ENCODE data around the gene ZG16. TPM values are rescaled to one million over a fixed set of nuclear protein-coding genes. Genes with fewer than 3 reads are reported as not detected.
A peak's percentile ranks its signal among the peaks of the same experiment; 100 is the strongest.
"Not testable (repeated sequence)": the region's sequence is repeated elsewhere in the genome, so short reads cannot be mapped to it uniquely, and the experiment has no call there.

The ZG16 gene
- polyA plus RNA-seq, 3 donors = not detected

- Histone ChIP-seq H3K79me2 (ENCODE audit: insufficient read depth, low read length) (no peaks in the 10 kb centered on the region), H3K4me2 (replicated peaks; ENCODE audit: extremely low read depth, low read length, poor library complexity, severe bottlenecking) (peak overlapping the region; percentile 12), H3K4me3 (replicated peaks in 1 of 3; ENCODE audit: low read depth in 2 of 3, low read length in 3 of 3) (peak overlapping the region in 1 of 3 experiments; percentile 12), H3K27ac (ENCODE audit: low read depth in 1 of 2, low read length in 2 of 2) (no peak overlapping the region), H3K36me3 (replicated peaks in 1 of 2; ENCODE audit: control insufficient read depth in 1 of 2, insufficient read depth in 2 of 2, low read length in 2 of 2) (no peaks in the 10 kb centered on the region), H3K9ac (ENCODE audit: insufficient read depth, low read length, poor library complexity, severe bottlenecking) (no peak overlapping the region), H3K27me3 (ENCODE audit: control insufficient read depth in 2 of 2, insufficient read depth in 2 of 2, low read length in 2 of 2) (no peaks in the 10 kb centered on the region), H3K4me1 (ENCODE audit: control insufficient read depth in 1 of 2, insufficient read depth in 2 of 2, low read length in 2 of 2) (peaks cover 25 to 27% of the 10 kb centered on the region in 2 donors), H2AFZ (ENCODE audit: insufficient read depth, low read depth, low read length, poor library complexity, severe bottlenecking) (peak overlapping the region; percentile 46), H3K9me3 (replicated peaks in 1 of 2; ENCODE audit: control insufficient read depth in 1 of 2, insufficient read depth in 1 of 2, low read length in 2 of 2) (no peaks in the 10 kb centered on the region), H4K20me1 (ENCODE audit: insufficient read depth, low read length) (no peaks in the 10 kb centered on the region)
- Mint-ChIP-seq H3K9me3 (no peaks in the 10 kb centered on the region), H3K36me3 (no peaks in the 10 kb centered on the region), H3K27me3 (ENCODE audit: low read depth in 3 of 3) (peaks cover 0 to 8% (median 0%) of the 10 kb centered on the region in 3 donors), H3K4me3 (peak overlapping the region; percentile 55 to 66), H3K27ac (peak overlapping the region in 5 of 7 donors; percentile 9 to 55 (median 30)), H3K4me1 (peaks cover 31% of the 10 kb centered on the region)
- 38% methylated on average over 4 of the region's 7 CpGs for WGBS (ENCODE audit: insufficient coverage)
- no peak for TF ChIP-seq CTCF (IDR thresholded peaks at IDR 0.05)
- intact Hi-C loops (cut with micrococcal nuclease) = no loop called here
- DNase-seq = no peak
Measured at GRCh38 chr16:29770250-29770929, 7.7 kb upstream of the ZG16 start.

GRCh38 chr16:29772330-29772729 lies 5.7 kb upstream of the ZG16 start:
- H3K27me3 Mint-ChIP-seq (ENCODE audit: low read depth in 3 of 3); H3K9me3 ChIP-seq (replicated peaks in 1 of 2; ENCODE audit: control insufficient read depth in 1 of 2, insufficient read depth in 1 of 2, low read length in 2 of 2); H3K36me3 ChIP-seq (replicated peaks in 1 of 2; ENCODE audit: control insufficient read depth in 1 of 2, insufficient read depth in 2 of 2, low read length in 2 of 2); H3K27me3 ChIP-seq (ENCODE audit: control insufficient read depth in 2 of 2, insufficient read depth in 2 of 2, low read length in 2 of 2); H3K27ac ChIP-seq (ENCODE audit: low read depth in 1 of 2, low read length in 2 of 2); H3K9ac ChIP-seq (ENCODE audit: insufficient read depth, low read length, poor library complexity, severe bottlenecking); H3K4me3 ChIP-seq (replicated peaks in 1 of 3; ENCODE audit: low read depth in 2 of 3, low read length in 3 of 3); H3K79me2 ChIP-seq (ENCODE audit: insufficient read depth, low read length); intact Hi-C loops (cut with micrococcal nuclease); H3K9me3 Mint-ChIP-seq; H2AFZ ChIP-seq (ENCODE audit: insufficient read depth, low read depth, low read length, poor library complexity, severe bottlenecking); H3K4me2 ChIP-seq (replicated peaks; ENCODE audit: extremely low read depth, low read length, poor library complexity, severe bottlenecking); H3K36me3 Mint-ChIP-seq; H4K20me1 ChIP-seq (ENCODE audit: insufficient read depth, low read length); DNase-seq: not testable (repeated sequence)
- peaks cover 25 to 27% of the 10 kb centered on the region in 2 donors for H3K4me1 ChIP-seq (ENCODE audit: control insufficient read depth in 1 of 2, insufficient read depth in 2 of 2, low read length in 2 of 2)
- WGBS (ENCODE audit: insufficient coverage) = 62% methylated on average over 5 of the region's 7 CpGs
- H3K4me3 Mint-ChIP-seq = peak overlapping the region in 1 of 2 donors; percentile 49
- H3K27ac Mint-ChIP-seq = peak overlapping the region in 2 of 7 donors; percentile 23 to 55
- H3K4me1 Mint-ChIP-seq = peaks cover 31% of the 10 kb centered on the region

Data from CD14-positive monocyte (primary cell).